Activated CD4-positive, alpha-beta T cell treated with anti-CD3 and anti-CD28 coated beads, Interleukin-2, amount 50 U/mL, for 4 hours (primary cell): ENCODE measurements around the gene GLCE.
"Not testable (repeated sequence)": the region's sequence is repeated elsewhere in the genome, so short reads cannot be mapped to it uniquely, and the experiment has no call there.

ENCODE experiments used
- DNase-seq, 2 experiments: peaks; one replicate each; pipeline ENCODE4 v3.0.0-alpha.2; 2020

Gene GLCE

DNA sequence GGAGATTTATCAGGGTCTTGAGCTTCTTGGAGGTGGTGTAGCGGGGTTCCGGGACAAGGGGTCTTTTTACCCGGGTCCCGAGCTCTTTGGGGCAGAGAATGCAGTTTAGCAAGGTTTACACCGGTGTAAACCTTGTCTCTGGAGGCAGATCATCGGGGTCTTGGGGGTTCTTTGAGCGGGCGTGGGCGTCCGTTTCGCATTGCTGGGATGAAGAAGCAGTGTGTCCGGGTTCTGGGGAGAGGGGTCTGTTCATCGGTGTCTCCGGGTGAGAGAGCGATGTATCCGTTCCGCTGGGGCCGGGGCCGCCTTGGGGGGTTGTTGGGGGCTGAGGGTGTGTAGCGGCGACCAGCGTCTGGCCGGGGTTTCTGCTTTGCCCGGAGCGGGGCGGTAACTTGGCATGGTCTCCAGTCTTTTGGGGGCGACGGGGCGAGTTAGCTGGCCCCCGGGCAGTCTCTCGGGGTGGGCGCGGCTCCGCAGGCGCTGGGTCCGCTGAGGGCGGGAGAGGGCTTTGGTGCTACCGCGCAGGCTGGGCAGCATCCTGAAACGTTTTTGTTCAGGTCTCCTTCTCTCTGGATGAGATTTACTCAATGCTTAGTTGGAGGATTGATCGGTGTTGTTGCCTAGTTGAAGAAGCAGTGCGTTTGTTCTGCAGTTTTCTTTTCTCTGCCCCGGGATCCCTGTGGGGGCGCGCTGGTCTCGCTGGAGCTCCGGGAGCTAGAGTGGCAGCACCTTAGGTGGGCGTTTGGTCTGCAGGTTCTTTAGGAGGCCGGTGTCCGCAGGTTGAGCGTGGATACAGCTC is 843 bp downstream of the GLCE start:
- DNase-seq: peak; percentile 3 to 5

DNA sequence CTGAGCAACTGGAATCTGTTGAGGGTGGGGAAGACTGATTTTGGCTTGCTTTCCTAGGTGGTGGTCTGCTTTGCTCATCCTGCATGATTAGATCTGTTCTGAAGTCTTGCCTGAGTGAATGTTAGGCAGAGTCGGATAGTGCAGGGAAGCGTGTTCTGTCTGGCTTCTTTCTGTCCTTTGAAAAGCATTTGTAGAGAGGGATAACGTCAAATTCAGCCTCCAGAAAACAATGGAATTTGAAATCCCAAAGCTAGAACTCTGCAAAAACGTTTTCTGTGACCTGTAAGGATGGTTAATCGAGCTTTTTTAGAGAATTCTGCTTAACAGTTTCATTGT is 1.4 kb downstream of the GLCE start:
- DNase-seq: no peak

DNA sequence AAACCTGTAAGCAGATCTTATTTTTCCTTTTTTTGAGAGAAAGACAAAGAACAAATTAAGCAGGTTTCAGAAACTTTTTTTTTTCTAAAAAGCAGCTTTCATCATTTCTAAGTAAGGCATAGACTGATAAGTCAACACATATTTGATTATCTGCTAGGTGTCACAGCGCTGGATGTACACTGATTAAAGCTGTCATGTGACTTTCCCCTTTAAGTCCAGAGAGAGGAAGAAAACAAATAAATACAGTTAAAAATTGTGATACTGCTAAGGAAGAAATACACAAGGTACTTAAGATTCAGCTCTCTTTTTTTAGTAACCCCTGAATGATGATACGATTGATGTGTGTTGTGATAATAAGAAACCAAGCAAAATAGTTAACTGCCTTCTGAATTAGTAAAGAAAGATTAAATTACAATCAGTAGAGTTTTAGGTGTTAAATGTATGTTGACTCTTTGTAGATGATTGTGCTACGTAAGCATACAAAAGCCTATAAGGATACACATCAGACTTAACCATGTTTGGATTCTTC is 2.8 kb downstream of the GLCE start:
- no peak for DNase-seq

DNA sequence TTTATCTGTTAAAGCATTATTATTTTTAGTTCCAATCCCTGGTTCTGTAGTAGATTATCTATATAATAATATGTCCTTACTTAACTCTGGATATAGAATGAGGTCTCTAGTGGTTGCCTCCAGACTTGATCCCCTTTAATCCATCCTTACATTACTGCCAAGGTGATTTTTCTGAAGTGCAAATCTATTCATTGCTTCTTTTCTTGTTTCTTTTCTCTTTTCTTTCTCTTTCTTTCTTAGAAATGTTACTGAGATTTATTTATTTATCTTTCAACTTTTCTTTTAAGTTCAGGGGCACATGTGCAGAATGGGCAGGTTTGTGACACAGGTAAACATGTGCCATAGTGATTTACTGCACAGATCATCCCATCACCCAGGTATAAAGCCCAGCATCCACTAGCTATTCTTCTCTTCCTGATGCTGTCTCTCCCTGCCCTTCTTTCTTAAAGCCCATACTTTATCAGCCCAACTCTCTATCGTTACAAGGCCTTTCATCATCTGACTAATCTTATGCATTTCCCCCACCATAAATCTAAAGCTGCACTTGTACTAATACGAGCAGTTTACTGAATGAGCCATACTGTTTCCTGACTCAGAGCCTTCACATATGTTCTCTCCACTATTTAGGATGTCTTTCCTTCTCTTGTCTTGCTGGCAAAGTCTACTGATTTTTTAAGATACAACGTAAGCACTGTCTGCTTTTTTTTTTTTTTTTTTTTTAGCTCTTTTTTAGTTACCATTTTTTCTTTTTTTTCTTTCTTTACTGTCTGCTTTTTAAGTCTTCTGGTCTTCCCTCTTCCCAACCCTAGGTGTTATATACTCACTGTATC is 4.6 kb downstream of the GLCE start:
- DNase-seq: no peak

DNA sequence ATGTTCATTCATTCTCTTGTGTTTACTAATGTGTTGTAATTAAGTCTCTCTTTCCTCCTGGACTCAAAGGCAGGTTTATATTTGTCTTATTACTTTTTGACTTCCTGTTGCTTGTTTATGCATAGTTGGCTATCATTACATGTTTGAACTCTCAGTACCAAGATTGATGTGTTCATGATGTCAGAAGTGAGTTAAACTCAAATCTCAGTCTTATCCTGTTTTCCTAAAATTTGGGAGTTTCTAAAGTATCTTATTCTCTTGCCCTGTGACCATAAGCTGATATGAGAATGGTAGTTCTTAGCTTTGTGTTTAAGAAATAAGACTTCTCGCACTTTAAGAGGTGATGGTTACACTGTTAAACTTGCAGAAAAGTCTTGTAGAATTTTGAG is 5.2 kb downstream of the GLCE start:
- no peak for DNase-seq

DNA sequence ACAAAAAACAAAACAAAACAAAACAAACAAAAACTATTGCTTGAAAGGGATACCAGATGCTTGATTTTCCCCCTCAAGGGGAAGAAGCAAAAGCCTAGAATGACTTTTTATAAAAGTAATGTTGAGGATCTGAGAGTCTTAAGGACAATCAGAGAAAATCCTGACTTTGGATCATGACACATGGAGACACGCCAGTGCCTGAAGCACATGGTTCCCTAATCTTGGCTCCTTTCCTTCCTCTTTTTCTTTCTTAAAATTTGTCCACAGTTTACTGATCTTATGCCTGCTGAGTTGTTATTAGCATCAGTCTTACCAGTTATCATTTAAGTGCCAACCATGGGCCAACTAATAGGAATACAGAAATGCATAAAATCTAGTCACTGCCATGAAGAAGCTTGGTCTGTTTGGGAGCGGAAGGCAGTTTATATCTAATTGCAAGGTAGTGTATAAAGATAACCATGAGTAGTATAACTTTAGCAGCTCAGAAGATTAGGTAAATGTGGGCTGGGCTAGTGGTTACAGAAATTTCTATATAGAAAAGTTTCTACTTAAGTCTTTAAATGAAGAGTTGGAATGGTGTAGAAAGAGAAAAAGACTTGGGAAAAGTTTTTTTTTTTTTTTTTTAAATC is 6.9 kb downstream of the GLCE start:
- DNase-seq: no peak

DNA sequence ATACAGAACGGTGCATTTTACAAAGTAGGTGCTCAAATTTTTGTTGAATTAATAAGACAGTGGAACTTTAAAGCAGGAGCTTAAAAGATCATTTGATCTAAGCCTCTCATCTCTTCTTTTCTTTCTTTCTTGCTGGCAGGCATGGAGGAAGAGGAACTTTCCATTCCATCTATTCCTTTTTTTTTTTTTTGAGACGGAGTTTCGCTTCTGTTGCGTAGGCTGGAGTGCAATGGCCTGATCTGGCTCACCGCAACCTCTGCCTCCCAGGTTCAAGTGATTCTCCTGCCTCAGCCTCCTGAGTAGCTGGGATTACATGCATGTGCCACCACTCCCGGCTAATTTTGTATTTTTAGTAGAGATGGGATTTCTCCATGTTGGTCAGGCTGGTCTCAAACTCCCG is 7.9 kb downstream of the GLCE start:
- DNase-seq: not testable (repeated sequence)

DNA sequence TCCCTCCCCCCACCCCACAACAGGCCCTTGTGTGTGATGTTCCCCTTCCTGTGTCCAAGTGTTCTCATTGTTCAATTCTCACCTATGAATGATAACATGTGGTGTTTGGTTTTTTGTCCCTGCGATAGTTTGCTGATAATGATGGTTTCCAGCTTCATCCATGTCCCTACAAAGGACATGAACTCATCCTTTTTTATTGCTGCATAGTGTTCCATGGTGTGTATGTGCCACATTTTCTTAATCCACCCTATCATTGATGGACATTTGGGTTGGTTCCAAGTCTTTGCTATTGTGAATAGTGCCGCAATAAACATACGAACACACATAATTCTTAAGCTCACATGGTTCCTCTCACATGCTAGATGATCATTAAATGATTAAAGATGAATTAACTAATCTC is 9.1 kb downstream of the GLCE start:
- DNase-seq: not testable (repeated sequence)

DNA sequence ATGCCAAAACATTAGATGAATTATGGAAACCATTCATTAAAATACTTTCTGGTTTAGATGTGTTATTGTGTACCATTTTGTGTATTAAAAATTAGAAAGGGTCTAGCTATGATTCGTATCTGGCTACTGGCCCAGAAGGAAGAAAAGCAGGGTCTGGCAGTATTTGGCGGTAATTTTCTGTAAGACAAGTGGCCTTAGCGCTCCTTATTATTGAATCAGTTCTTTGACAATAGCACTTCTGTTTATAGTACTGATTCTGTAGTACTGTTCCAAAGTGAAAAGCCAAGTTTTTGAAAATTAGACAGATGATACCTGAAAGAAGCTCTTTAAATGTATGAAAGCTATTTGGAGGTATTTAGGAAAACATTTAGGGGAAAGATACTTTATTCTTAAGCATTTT is 10.2 kb downstream of the GLCE start:
- no peak for DNase-seq

DNA sequence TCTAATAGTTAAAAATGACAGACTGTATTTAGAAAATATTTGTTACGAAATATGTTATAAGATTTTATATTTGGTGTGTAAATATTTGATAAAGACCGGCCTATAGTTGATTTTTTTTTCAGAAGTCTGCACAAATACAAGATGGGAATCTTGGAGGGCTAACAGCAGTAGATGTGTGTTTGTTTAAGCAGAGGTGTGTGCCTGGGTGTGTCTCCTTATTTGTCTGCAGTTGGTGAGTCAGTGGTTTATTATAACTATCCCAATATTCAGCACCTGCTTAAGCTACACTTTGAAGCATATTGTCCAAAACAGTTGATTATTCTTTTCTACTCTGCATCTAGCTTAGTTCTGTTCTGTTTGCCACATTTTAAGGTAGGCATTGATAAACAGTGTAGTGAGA is 12.4 kb downstream of the GLCE start:
- no peak for DNase-seq

DNA sequence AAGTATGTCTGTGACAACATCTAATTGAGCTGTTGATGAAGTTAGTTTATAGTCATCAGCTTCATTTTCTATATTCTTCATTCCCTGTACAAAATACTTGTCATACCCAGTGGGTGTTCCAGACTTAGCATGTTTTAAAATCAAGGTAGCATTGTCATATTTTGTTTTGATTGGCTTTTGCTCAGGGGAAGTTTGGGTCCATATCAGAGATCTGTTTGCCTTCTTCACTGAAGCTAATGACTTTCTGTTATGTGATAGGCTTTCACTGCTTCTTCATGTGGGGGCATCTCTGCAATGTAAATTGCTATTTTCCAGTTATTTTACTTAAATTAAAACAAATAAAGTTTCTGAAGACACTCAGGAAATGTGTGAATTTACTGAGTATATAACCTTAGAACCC is 15.1 kb downstream of the GLCE start:
- no peak for DNase-seq

DNA sequence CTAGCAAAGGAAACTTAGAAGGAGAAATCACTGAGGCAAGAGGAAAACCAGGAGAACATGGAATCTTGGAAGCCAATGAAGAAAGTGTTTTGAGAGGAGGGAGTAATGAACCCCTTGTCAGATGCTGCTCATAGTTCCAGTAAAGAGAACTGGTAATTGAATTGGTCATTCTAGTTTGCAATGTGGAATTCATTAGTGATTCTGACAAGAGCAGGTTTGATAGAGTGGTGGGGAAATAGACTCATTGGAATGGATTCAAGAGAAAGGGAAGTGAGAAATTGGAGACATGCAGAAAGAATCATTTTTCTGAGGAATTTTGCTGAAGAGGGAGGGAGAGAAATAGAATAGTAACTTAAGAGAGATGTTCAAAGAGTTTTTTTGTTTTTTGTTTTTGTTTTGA is 21.0 kb downstream of the GLCE start:
- no peak for DNase-seq

DNA sequence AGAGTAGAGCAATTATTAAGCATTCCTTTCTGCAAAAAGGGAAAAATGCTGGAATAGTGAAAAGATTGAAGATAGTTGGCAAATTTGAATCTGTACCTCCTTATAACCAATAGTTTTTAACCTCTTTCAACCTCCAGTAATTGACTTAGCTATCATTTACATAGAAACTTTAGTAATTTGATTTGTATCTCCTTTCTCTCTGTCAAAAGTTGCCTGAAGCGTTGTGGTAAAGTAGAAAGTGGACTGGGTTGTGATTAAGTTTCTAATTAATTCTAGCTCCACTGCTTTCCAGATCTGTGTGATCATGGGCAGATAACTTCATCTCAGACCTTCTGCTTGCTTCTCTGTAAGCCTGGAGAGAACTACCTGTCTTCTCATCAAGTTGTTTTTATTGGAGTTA is 24.8 kb downstream of the GLCE start:
- DNase-seq: no peak

DNA sequence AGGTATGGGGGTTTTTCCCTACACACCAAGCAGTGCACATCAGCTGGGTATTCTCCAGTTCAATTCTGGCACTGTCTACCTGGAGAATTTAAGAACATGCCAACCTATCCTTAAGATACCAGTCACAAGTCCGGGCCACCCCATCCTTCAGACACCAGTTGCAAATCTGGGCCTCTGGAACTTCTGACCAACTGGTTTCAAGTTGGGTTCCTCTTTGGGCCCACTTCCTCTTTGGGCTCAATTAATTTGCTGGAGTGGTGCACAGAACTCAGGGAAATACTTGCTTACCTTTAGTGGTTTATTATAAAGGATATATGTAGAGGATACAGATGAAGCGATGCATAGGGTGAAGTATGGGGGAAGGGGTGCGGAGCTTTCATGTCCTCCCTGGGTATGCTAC is 25.3 kb downstream of the GLCE start:
- DNase-seq: no peak

DNA sequence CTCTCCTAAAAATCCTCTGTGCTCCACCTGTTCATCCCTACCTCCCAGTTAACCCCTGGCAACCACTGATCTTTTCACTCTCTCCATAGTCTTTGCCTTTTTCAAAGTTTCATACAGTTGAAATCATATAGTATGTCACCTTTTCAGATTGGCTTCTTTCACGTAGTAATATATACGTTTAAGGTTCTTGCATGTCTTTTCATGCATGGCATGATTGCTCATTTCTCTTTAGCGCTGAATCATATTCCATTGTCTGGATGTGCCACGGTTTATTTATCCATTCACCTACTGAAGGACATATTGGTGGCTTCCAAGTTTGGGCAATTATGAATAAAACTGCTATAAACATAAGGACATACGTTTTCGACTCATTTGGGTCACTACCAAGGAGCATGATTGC is 28.7 kb downstream of the GLCE start:
- no peak for DNase-seq

DNA sequence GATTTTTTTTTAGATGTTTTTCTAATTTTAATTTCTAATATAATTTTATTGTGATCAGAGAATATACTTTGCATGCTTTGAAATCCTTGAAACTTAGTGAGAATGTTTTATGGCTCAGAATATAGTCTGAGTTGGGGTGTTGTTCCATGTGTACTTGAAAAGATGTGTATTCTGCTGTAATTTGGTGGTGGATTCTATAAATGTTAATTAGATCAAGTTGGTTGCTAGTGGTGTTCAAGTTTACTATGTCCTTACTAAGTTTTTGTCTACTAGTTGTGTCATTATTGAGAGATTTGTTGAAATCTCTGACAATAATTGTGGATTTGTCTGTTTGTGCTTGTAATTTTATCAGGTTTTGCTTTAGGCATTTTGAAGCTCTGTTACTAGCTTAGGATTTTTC is 29.7 kb downstream of the GLCE start:
- DNase-seq: no peak

DNA sequence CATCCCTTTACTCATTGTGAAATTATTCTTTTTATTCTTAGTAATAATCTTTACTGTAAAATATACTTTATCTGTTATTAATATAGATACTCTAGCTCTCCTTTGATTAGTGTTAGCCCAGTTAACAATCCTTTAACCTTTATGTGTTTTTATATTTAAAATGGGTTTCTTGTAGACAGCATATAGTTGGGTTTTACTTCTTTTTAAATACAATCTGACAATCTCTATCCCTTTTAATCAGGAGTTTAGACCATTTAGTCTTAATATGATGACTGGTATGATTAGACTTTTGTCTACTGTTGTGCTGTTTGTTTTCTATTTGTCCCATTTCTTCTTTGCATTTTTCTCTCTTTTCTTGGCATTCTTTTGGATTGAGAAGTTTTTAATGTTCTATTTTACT is 30.1 kb downstream of the GLCE start:
- DNase-seq: no peak

DNA sequence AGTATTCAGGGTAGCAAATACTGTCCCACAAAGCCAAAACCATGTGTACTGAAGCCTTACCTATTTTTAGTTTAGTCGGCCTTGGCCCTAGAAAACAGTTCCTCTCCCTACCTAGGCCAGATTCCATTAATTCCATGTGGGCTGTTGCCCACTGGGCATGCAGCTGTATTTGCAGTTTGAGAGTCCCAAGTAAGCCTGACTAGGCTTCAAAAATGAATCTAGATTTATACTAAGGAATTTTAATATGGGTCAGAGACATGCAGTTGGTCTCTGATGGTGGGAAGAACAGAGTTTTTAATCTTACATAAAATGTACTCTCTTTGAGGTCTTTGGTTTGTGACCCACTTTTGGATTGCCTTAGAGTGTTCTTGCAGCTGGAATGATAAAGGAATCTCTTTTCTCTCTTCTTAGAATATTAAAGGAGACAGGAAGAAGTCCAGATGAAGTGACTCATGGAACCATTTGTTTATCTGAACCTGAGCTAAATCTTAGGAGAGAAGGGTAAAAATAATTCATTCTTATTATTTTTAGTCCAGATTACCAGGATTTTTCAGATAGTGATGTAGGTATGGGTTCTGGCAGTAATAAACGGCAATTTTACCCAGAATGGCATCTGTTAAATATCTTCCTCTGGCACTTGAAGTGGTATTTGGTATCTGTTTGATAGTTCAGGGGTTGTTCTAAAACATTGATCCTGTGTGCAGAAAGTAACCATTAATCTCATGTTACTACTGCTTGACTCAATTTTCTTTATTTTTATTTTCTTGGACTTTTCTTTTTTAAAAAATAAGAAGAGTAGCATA is 33.8 kb downstream of the GLCE start:
- no peak for DNase-seq

DNA sequence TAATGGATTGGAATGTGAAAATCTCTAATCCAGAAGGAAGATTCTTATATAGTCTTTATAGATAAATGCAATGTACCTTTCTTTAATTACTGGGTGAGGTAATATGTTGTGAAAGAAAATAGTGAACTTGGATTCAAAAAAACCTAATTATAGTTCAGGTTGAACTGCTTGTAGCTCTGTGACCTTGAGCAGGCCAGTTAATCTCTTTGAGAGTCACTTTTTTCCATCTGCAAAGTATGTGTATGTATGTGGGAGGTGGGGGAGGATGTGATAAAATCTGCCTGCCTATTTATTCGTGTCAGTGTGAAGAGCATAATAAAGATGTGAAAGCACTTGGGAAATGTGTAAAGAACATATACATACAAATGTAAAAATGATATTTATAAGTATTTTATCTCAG is 34.4 kb downstream of the GLCE start:
- DNase-seq: no peak

DNA sequence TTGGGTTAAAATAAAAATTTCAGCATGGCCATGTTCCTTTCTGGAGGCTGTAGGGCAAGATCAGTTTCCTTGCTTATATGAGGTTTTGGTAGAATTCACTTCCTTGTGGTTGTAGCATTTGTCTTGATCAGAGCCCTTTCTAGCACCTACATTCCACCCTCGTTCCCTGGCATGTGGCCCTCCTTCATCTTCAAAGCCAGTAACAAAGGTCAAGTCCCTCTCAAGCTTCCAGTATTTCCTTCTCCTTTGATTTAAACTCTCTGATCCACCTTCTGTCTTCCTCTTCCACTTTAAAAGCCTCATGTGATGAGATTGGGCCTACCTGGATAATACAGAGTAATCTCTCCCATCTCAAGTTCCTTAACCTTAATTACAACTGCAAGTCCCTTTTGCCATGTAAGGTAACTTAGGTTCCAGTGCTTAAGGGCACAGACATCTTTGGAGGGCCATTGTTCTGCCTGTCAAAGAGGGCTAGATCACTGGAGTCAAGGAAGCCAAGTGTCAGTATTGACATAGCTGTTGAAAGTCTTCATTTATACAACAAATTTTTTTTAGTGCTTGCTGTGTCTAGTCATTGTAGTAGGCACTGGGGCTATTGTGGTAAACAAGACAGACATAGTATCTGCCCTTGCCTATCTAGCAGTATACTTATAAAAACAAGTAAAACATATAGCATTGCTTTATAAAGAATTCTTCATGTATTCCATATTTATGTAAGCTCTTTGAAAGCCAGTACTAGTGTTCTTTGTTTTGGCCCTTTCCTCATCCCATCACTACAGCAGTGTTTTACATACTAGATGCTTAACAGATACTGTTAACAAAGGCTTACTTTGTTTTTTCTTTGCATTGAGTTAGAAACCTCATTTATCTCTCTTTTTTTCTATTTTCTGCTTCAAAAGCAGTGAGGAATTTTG is 40.7 kb downstream of the GLCE start:
- DNase-seq: no peak

DNA sequence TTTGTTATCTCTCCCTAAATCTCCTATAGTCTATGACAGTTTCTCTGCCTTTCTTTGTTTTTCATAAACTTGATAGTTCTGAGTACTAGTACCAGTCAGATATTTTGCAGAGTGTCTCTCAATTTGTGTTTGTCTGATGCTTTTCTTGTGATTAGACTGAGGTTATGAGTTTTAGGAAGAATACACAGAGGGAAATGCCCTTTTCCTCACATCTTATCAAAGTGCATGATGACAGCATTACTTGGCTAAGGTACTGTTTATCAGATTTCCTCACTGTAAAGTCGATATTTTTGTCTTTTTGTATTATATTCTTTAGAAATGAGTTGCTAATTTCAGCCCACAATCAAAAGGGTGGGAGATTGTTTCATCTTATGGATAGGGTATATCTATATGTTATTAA is 45.6 kb downstream of the GLCE start:
- no peak for DNase-seq

DNA sequence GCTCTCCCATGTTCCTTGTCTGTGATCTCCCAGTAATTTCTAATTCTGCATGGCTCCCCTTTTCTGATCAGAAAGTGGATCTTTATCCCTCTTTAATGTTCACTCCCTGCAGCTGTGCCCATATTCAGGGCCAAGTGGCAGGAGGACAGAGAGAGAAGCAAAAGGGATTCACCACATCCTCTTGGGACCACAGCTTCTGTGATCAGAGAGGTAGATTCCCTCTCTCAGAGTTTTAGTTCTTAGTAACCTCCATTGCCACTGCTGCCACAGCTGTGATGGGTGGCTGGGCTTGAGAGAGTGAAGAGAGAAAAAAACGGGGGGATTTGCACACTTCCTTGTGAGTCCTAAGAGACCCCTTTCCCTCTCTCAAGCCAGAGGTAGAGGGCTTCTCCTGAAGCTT is 49.2 kb downstream of the GLCE start:
- no peak for DNase-seq
